ENCODE results near the gene SETD2. TPM values are rescaled to one million over a fixed set of nuclear protein-coding genes. Genes with fewer than 3 reads are reported as not detected.

SETD2 gene
- polyA plus RNA-seq, 4 donors = 15.9 to 38.3 (median 18.7) TPM

- DNase-seq (no peak), FAIRE-seq (no peak)
- H3K4me1 ChIP-seq (ENCODE audit: control insufficient read depth in 3 of 3, insufficient read depth in 2 of 3, low read depth in 1 of 3, low read length in 2 of 3) = no peaks in the 10 kb centered on the region
- no peaks in the 10 kb centered on the region for H3K9me3 ChIP-seq (ENCODE audit: control insufficient read depth in 2 of 2, insufficient read depth in 1 of 2, low read depth in 1 of 2, low read length in 1 of 2)
- 80 to 97% (median 96%) methylated on average over 1 of the region's 1 CpG for WGBS, 3 donors
- peaks cover 2 to 43% (median 8%) of the 10 kb centered on the region in 3 donors for H3K36me3 ChIP-seq (ENCODE audit: control insufficient read depth in 3 of 3, insufficient read depth in 2 of 3, low read depth in 1 of 3, low read length in 3 of 3)
- no peak overlapping the region for H3K4me3 ChIP-seq (ENCODE audit: low read depth in 1 of 3, low read length in 3 of 3)
- H3K27ac ChIP-seq (ENCODE audit: low read depth in 1 of 3, low read length in 2 of 3) = no peak overlapping the region
- H3K27me3 ChIP-seq (ENCODE audit: control insufficient read depth in 3 of 3, insufficient read depth in 3 of 3, low read length in 3 of 3) = no peaks in the 10 kb centered on the region
These were observed 55.4 kb downstream of the SETD2 start for GRCh38 chr3:47108546-47108945.

GRCh38 chr3:47104259-47104658, 59.7 kb downstream of the SETD2 start:
- peaks cover 2 to 31% (median 4%) of the 10 kb centered on the region in 3 donors for H3K36me3 ChIP-seq (ENCODE audit: control insufficient read depth in 3 of 3, insufficient read depth in 2 of 3, low read depth in 1 of 3, low read length in 3 of 3)
- no peaks in the 10 kb centered on the region for H3K9me3 ChIP-seq (ENCODE audit: control insufficient read depth in 2 of 2, insufficient read depth in 1 of 2, low read depth in 1 of 2, low read length in 1 of 2)
- no peak overlapping the region for H3K27ac ChIP-seq (ENCODE audit: low read depth in 1 of 3, low read length in 2 of 3)
- DNase-seq = no peak
- H3K4me3 ChIP-seq (ENCODE audit: low read depth in 1 of 3, low read length in 3 of 3) = no peak overlapping the region
- peaks cover 0 to 15% (median 0%) of the 10 kb centered on the region in 3 donors for H3K4me1 ChIP-seq (ENCODE audit: control insufficient read depth in 3 of 3, insufficient read depth in 2 of 3, low read depth in 1 of 3, low read length in 2 of 3)
- H3K27me3 ChIP-seq (ENCODE audit: control insufficient read depth in 3 of 3, insufficient read depth in 3 of 3, low read length in 3 of 3) = no peaks in the 10 kb centered on the region
- FAIRE-seq = no peak

DNA sequence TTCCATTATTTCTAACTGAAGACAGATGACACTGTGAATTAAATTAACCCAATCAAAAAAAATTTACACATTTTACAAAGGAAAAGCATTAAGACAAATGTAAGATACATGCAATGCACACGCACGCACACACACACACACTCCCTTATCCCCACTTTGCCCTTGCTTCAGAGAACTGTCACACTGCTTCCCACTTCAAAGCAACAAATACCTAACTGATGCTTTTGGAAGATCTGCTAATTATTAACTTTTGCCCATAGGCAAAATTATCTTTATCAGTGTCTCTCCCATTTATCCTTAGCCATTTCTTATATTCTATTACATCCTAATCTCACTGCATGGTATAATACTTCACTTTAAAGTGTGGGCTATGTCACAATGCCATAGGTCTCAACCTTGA, 60.3 kb downstream of the SETD2 start:
- Histone ChIP-seq H3K27me3 (ENCODE audit: control insufficient read depth in 3 of 3, insufficient read depth in 3 of 3, low read length in 3 of 3) (no peaks in the 10 kb centered on the region), H3K4me3 (ENCODE audit: low read depth in 1 of 3, low read length in 3 of 3) (no peak overlapping the region), H3K4me1 (ENCODE audit: control insufficient read depth in 3 of 3, insufficient read depth in 2 of 3, low read depth in 1 of 3, low read length in 2 of 3) (peaks cover 0 to 15% (median 0%) of the 10 kb centered on the region in 3 donors), H3K36me3 (ENCODE audit: control insufficient read depth in 3 of 3, insufficient read depth in 2 of 3, low read depth in 1 of 3, low read length in 3 of 3) (peaks cover 2 to 30% (median 4%) of the 10 kb centered on the region in 3 donors), H3K27ac (ENCODE audit: low read depth in 1 of 3, low read length in 2 of 3) (no peak overlapping the region), H3K9me3 (ENCODE audit: control insufficient read depth in 2 of 2, insufficient read depth in 1 of 2, low read depth in 1 of 2, low read length in 1 of 2) (no peaks in the 10 kb centered on the region)
- DNase-seq (no peak), FAIRE-seq (no peak)
- 49 to 55% (median 52%) methylated on average over 2 of the region's 2 CpGs for WGBS, 3 donors

DNA sequence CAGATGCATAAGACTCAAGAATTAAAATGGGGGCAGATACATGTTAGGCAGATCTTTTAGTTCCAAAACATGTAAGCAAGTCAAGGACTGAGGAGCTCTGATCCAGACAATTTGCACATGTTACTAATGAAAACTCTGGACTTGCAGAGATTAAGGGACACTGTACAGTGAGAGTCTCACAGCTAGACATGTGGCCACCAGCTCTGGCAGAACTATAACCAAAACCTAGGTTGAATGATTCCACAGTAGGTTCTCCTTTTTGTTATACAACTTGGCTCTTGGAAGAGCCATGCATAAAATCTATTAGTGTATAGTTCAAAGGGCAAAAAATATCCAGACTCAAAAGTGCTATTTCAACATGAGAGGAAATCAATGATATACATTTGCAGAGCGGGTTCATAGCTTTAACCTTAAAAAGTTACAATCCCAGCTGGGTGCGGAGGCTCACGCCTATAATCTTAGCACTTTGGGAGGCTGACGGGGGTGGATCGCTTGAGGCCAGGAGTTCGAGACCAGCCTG, 61.8 kb downstream of the SETD2 start:
- H3K36me3 ChIP-seq (ENCODE audit: control insufficient read depth in 3 of 3, insufficient read depth in 2 of 3, low read depth in 1 of 3, low read length in 3 of 3) = peaks cover 2 to 29% (median 5%) of the 10 kb centered on the region in 3 donors

DNA sequence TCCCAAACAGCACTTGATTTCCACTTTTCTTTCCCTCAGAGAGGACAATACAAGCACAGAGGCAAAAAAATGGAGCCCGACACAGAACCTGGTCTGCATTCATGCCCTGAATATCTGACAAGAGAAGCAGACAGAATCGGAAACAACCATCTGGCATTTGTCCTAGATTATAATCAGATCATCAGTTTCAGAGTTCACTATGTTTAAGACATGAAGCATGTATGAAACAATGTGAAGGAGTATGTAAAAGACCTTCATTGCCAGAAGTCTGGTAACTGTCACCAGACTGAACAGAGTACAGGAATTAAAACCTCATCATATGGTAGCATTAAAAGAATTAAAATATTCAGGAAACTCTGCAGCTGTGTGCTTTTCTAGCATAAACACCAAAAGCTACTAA, 65.0 kb downstream of the SETD2 start:
- no peaks in the 10 kb centered on the region for H3K27me3 ChIP-seq (ENCODE audit: control insufficient read depth in 3 of 3, insufficient read depth in 3 of 3, low read length in 3 of 3)
- no peaks in the 10 kb centered on the region for H3K9me3 ChIP-seq (ENCODE audit: control insufficient read depth in 2 of 2, insufficient read depth in 1 of 2, low read depth in 1 of 2, low read length in 1 of 2)
- H3K36me3 ChIP-seq (ENCODE audit: control insufficient read depth in 3 of 3, insufficient read depth in 2 of 3, low read depth in 1 of 3, low read length in 3 of 3) = peaks cover 3 to 25% (median 7%) of the 10 kb centered on the region in 3 donors
- WGBS, 3 donors = 67 to 80% (median 76%) methylated on average over 2 of the region's 2 CpGs
- no peak overlapping the region for H3K4me3 ChIP-seq (ENCODE audit: low read depth in 1 of 3, low read length in 3 of 3)
- no peak overlapping the region for H3K27ac ChIP-seq (ENCODE audit: low read depth in 1 of 3, low read length in 2 of 3)
- FAIRE-seq (no peak), DNase-seq (no peak)
- H3K4me1 ChIP-seq (ENCODE audit: control insufficient read depth in 3 of 3, insufficient read depth in 2 of 3, low read depth in 1 of 3, low read length in 2 of 3) = peaks cover 0 to 15% (median 0%) of the 10 kb centered on the region in 3 donors

More for the DNA sequence above, 61.8 kb downstream of the SETD2 start:
- Histone ChIP-seq H3K9me3 (ENCODE audit: control insufficient read depth in 2 of 2, insufficient read depth in 1 of 2, low read depth in 1 of 2, low read length in 1 of 2) (no peaks in the 10 kb centered on the region), H3K27ac (ENCODE audit: low read depth in 1 of 3, low read length in 2 of 3) (peak overlapping the region in 2 of 3 donors; percentile 53 to 66), H3K4me3 (ENCODE audit: low read depth in 1 of 3, low read length in 3 of 3) (no peak overlapping the region), H3K4me1 (ENCODE audit: control insufficient read depth in 3 of 3, insufficient read depth in 2 of 3, low read depth in 1 of 3, low read length in 2 of 3) (peaks cover 0 to 15% (median 0%) of the 10 kb centered on the region in 3 donors), H3K27me3 (ENCODE audit: control insufficient read depth in 3 of 3, insufficient read depth in 3 of 3, low read length in 3 of 3) (no peaks in the 10 kb centered on the region)
- DNase-seq (peak; percentile 55 to 58), FAIRE-seq (no peak)
- 46 to 72% (median 49%) methylated on average over 6 of the region's 6 CpGs for WGBS, 3 donors

DNA sequence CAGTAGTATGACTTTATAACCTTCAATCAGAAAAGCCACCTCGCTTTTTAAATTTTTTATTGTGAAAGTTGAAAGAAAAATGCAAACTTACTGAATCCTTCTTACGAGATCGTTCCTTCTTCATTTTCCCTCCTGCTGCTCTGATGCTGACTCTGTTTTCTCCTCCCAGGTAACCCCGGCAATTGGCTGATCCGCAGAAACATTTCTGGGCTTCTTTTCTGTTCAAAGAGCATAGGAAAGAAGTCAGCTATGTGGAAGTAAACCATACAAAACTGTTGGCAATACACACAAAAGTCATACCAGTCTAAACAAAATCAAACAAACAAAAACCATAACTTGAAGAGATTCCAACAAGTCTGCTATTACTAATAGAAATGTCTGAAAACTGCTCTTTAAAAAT, 66.0 kb downstream of the SETD2 start:
- 91 to 96% (median 95%) methylated on average over 5 of the region's 5 CpGs for WGBS, 3 donors
- Histone ChIP-seq H3K9me3 (ENCODE audit: control insufficient read depth in 2 of 2, insufficient read depth in 1 of 2, low read depth in 1 of 2, low read length in 1 of 2) (no peaks in the 10 kb centered on the region), H3K36me3 (ENCODE audit: control insufficient read depth in 3 of 3, insufficient read depth in 2 of 3, low read depth in 1 of 3, low read length in 3 of 3) (peaks cover 3 to 28% (median 7%) of the 10 kb centered on the region in 3 donors), H3K27me3 (ENCODE audit: control insufficient read depth in 3 of 3, insufficient read depth in 3 of 3, low read length in 3 of 3) (no peaks in the 10 kb centered on the region), H3K27ac (ENCODE audit: low read depth in 1 of 3, low read length in 2 of 3) (no peak overlapping the region), H3K4me1 (ENCODE audit: control insufficient read depth in 3 of 3, insufficient read depth in 2 of 3, low read depth in 1 of 3, low read length in 2 of 3) (peaks cover 0 to 15% (median 0%) of the 10 kb centered on the region in 3 donors), H3K4me3 (ENCODE audit: low read depth in 1 of 3, low read length in 3 of 3) (no peak overlapping the region)
- FAIRE-seq (no peak), DNase-seq (no peak)

DNA sequence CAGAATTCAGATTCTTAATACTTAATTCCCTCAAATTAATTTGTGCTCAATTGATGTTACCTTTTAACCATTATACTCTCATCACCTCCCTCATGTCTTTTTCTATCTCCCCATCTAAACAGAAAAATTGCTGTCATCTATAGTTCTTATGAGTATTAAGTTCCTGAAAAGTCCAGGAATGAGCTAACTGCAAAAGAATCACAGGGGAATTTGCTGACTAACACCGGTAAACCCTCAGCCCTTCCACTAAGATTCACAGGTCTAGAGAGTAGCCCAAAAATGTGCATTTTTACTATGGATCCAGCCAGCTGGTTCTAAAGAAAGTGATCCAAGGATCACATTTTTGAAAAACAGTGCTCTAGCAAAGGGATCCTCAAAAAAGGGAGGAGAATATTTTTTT, 67.0 kb downstream of the SETD2 start:
- H3K4me1 ChIP-seq (ENCODE audit: control insufficient read depth in 3 of 3, insufficient read depth in 2 of 3, low read depth in 1 of 3, low read length in 2 of 3) = peaks cover 0 to 8% (median 0%) of the 10 kb centered on the region in 3 donors
- no peaks in the 10 kb centered on the region for H3K9me3 ChIP-seq (ENCODE audit: control insufficient read depth in 2 of 2, insufficient read depth in 1 of 2, low read depth in 1 of 2, low read length in 1 of 2)
- DNase-seq (no peak), FAIRE-seq (no peak)
- H3K27ac ChIP-seq (ENCODE audit: low read depth in 1 of 3, low read length in 2 of 3) = no peak overlapping the region
- no peaks in the 10 kb centered on the region for H3K27me3 ChIP-seq (ENCODE audit: control insufficient read depth in 3 of 3, insufficient read depth in 3 of 3, low read length in 3 of 3)
- no peak overlapping the region for H3K4me3 ChIP-seq (ENCODE audit: low read depth in 1 of 3, low read length in 3 of 3)
- H3K36me3 ChIP-seq (ENCODE audit: control insufficient read depth in 3 of 3, insufficient read depth in 2 of 3, low read depth in 1 of 3, low read length in 3 of 3) = peaks cover 3 to 28% (median 7%) of the 10 kb centered on the region in 3 donors
- WGBS, 3 donors = 86 to 100% (median 88%) methylated on average over 1 of the region's 1 CpG

GRCh38 chr3:47092090-47092489, 71.8 kb downstream of the SETD2 start:
- WGBS, 3 donors = 91 to 94% (median 93%) methylated on average over 3 of the region's 3 CpGs
- Histone ChIP-seq H3K4me1 (ENCODE audit: control insufficient read depth in 3 of 3, insufficient read depth in 2 of 3, low read depth in 1 of 3, low read length in 2 of 3) (peaks cover 0 to 5% (median 3%) of the 10 kb centered on the region in 3 donors), H3K27ac (ENCODE audit: low read depth in 1 of 3, low read length in 2 of 3) (no peak overlapping the region), H3K36me3 (ENCODE audit: control insufficient read depth in 3 of 3, insufficient read depth in 2 of 3, low read depth in 1 of 3, low read length in 3 of 3) (peaks cover 0 to 34% (median 7%) of the 10 kb centered on the region in 3 donors), H3K27me3 (ENCODE audit: control insufficient read depth in 3 of 3, insufficient read depth in 3 of 3, low read length in 3 of 3) (no peaks in the 10 kb centered on the region), H3K9me3 (ENCODE audit: control insufficient read depth in 2 of 2, insufficient read depth in 1 of 2, low read depth in 1 of 2, low read length in 1 of 2) (no peaks in the 10 kb centered on the region), H3K4me3 (ENCODE audit: low read depth in 1 of 3, low read length in 3 of 3) (no peak overlapping the region)
- DNase-seq (no peak), FAIRE-seq (no peak)

GRCh38 chr3:47089630-47090029, 74.3 kb downstream of the SETD2 start:
- peak overlapping the region; percentile 58 to 89 (median 64) for H3K27ac ChIP-seq (ENCODE audit: low read depth in 1 of 3, low read length in 2 of 3)
- WGBS, 3 donors = 19 to 60% (median 57%) methylated on average over 2 of the region's 2 CpGs

More at GRCh38 chr3:47089630-47090029, 74.3 kb downstream of the SETD2 start:
- FAIRE-seq (peak; percentile 89), DNase-seq (peak; percentile 46 to 82)
- Histone ChIP-seq H3K9me3 (ENCODE audit: control insufficient read depth in 2 of 2, insufficient read depth in 1 of 2, low read depth in 1 of 2, low read length in 1 of 2) (no peaks in the 10 kb centered on the region), H3K4me3 (ENCODE audit: low read depth in 1 of 3, low read length in 3 of 3) (no peak overlapping the region), H3K27me3 (ENCODE audit: control insufficient read depth in 3 of 3, insufficient read depth in 3 of 3, low read length in 3 of 3) (no peaks in the 10 kb centered on the region), H3K4me1 (ENCODE audit: control insufficient read depth in 3 of 3, insufficient read depth in 2 of 3, low read depth in 1 of 3, low read length in 2 of 3) (peaks cover 0 to 5% (median 3%) of the 10 kb centered on the region in 3 donors), H3K36me3 (ENCODE audit: control insufficient read depth in 3 of 3, insufficient read depth in 2 of 3, low read depth in 1 of 3, low read length in 3 of 3) (peaks cover 2 to 33% (median 9%) of the 10 kb centered on the region in 3 donors)
